ENCODE measurements around the gene FCAMR.
A peak's percentile ranks its signal among the peaks of the same experiment; 100 is the strongest.

Gene FCAMR

DNA sequence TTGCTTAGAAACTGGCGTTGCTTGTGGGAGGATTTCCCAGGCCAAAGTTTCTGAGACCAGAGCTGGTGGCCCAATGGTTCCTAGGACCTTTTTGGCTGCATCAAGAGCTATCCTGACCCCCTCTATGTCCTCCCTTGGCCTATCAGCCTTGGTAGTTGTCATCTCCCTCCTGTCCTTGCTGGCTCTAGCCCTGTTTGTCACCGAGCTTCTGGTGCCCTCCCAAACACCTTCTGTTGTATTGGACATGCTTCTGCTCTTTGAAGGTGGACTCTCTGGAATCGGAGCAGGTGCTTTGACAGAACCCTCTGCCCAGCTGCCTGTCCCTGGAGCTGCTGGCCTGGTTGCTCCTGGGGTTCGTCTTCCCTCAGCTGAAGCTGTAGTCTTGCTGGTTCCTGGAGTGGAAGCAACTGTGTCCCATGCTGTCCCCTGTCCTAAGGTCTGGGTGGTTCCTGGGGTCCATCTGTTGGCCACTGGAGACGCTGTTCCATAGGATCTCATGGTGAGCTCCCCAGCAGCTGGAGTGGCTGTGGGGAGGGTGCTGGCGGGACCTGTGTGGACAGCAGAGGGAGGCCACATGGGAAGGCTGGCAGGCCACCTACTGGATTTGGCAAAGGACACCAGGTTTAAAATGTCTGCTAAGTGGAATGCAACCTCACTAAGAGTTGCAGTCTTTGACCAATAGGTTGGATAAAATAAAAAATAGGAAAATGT lies 9.4 kb downstream of the FCAMR start:
- no peak for DNase-seq (ENCODE audit: low spot score)

GRCh38 chr1:206958144-206958543 lies 12.1 kb downstream of the FCAMR start:
- DNase-seq (ENCODE audit: low spot score) = no peak

GRCh38 chr1:206957639-206958038 lies 12.6 kb downstream of the FCAMR start:
- DNase-seq (ENCODE audit: low spot score) = no peak

DNA sequence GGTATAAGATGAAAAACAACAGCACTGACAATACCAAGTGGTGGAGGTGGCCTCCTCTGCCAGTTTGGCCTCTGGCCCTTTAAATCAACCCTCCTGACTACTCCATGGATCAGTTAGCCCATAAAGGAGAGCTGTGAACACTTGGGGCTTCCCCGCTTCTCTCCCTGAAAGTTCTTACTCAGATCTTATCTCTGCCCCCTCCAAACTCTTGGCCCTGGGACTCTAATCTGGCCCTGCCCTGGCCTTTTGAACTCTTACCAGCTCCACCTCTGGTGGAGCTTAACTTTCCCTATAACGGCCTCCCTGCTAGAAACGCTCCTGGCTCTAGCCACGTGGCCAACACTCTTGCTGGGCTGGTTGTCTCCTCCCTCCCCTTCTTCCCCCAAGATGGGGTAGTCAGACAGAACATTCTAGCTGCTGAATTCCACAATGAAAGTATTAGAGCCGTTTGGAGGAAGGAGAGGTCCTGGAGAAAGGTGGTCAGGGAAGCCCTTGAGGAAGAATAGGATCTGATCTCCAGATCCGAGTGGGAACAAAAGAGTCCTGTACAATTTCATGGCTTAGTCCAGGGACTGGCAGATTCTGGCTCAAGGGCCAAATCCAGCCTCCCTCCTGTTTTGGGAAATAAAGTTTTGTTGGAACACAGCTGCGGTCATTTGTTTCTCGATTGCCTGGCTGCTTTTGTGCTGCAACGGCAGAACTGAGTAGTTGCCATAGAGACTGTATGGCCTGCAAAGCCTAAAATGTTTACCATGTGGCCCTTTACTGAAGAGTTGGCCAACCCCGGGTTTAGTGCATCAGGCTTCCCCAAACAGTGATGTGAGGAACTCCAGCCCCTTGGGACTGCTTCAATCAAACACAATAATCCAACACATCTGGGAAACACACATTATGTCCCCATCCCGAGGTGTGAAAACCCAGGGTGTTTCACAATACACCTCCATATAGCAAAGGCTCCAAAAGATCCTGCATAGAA lies 14.5 kb downstream of the FCAMR start:
- no peak for DNase-seq (ENCODE audit: low spot score)

DNA sequence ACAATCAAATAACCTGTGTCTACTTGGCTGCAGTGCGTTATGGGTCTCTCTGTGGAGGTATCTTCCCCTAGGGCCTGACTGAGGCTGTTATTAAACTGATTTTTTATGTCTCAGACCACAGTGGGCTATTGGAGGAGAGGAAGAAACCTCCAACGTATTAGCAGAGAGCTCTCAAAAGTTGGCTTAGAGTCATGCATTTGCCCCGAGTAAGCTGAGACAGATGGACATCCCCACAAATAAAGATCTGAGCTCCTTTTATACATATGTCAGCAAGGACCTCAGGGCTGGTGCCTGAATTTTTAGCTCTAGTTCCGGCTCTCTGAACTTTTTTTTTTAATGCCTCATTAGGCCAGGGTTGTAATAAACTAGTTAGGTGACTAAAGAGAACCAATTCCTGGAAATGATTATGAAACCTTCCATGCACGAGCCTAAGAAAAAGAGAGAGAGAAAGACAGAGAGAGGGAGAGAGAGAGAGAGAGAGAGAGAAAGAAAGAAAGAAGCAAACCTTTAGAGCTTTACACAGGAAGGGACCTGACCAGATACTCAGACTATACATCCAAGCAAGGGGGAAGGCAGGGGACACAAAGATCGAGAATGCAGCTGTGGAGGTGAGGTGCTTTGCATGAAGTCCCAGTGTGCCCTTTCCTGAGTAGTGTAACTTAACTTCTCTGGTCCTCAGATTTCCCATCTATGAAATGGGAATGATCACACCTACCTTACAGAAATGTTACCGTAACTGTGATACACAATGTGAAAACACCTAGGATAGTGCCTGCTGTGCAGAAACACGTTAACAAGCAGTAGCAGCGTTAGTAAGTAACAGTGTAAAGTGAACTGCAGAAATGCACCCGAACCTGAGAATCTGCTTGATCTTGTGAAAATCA lies 15.6 kb downstream of the FCAMR start:
- DNase-seq (ENCODE audit: low spot score) = no peak

DNA sequence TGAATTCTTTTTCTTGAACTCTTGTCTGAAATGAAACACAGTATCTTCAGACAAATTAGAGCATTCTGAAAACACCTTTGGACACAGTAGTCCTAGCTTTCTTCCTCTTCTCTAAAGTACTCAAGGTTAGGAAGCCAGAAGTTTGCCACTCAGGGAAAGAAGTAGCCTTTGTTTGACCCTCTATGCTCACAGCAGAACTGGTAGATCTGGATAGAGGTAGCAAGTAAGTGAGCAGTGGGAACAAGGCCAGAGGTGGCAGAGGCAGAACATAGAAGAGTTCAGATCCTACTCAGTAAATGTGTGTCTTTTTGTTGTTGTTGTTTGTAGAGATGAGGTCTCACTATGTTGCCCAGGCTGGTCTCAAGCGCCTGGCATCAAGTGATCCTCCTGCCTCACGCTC lies 16.6 kb downstream of the FCAMR start:
- no peak for DNase-seq (ENCODE audit: low spot score)

- peak; percentile 63 for DNase-seq (ENCODE audit: low spot score)
Observed at GRCh38 chr1:206953126-206953525, 17.1 kb downstream of the FCAMR start.

DNA sequence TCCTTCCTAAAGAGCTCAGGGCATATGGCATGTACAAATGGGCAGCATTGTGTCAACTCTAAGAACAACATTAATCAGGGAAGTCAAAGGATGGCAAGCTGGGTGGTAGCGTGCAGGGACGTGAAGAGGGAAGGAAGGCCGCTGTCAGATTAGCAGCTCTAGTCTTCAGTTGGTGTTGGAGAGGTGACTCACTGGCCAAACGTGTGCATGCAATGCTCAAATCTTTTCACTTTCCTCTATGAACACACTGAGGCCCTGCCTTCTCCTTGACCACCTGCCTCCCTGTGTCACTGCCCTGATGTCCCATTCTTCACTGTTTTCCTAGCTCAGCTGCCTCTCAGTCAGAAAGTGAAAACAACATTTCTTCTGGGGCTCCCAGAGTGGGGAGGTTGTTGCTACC lies 18.1 kb downstream of the FCAMR start:
- peak; percentile 61 for DNase-seq (ENCODE audit: low spot score)

GRCh38 chr1:206951318-206952100 lies 18.8 kb downstream of the FCAMR start:
- peak; percentile 67 for DNase-seq (ENCODE audit: low spot score)

DNA sequence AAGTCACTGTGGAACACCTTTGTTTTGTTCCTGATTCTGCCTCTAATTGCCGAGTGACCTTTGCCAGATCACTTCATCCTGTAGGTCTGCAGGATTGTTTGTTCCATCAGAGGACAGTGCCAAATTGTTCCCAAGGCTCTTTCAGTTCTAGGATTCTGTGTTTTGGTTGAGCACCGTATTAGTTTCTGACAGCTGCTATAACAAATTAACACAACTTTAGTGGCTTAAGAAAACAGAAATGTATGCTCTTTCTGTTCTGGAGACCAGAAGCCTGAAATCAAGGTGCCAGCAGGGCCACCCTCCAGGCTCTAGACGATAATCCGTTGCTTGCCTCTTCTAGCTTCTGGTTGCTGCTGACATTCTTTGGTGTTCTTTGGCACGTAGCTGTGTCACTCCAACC lies 20.6 kb downstream of the FCAMR start:
- DNase-seq (ENCODE audit: low spot score) = no peak

DNA sequence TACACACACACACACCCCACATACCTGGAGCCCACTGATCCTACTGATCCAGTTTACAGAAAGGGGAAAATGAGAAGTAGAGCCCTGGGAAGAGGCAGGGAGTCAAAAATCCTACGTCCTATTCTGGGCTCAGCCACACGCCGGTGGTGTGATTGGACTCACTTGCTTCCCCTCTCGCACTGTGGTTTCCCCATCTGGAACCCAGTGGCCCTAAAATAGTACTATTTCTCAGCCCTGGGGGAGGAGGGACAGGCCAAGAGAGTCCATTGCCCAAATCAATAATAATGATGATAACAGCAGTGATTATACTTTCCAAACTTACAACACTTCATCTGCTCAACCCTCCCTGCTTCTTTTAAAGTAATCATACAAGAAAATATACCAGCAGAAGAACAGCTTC lies 21.1 kb downstream of the FCAMR start:
- no peak for DNase-seq (ENCODE audit: low spot score)

- DNase-seq (ENCODE audit: low spot score) = no peak
Observed at GRCh38 chr1:206947255-206947654, 23.0 kb downstream of the FCAMR start.

GRCh38 chr1:206946261-206946660 lies 24.0 kb downstream of the FCAMR start, which contains the start of gene PIGR:
Gene PIGR, minus strand, starts transcription at chr1:206946466. Its CDS starts 5,935 bp downstream, at chr1:206940531.
- DNase-seq (ENCODE audit: low spot score) = no peak

DNA sequence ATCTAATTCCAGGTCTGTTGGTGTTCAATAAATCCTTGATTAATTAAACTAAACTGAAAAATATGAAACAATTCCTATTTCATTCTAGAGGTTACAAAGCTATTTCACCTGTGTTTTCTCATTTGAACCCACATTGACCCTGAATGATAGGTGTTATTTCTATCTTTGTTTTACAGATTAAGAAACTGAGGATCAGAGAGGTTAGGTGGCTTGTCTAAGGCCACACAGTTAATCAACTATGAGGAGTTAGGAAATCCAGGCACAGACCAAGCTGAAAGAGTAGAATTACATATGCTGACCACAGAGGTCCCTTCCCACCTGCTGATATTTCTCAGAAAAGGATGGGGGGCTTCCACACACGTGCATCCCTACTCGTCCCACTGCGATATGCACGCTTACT lies 24.5 kb downstream of the FCAMR start:
- no peak for DNase-seq (ENCODE audit: low spot score)

DNA sequence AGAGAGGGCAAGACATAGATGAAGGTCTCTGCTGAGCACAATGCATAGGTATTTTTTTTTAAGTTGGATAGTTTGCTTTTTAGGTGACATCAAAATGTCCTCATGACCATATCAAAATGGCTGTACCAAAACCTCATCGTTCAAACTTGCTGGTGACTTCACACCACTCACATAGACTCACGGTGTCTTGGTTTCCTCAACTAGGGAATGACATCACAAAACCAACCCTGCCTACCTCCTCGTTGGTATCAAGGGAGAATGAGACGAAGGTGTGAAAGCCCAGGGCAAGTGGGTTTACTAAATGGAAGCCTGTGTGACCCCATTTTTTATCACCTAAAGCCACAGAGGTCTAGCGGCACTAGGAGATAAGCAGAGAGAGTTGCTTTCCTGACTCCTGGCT lies 25.6 kb downstream of the FCAMR start:
- DNase-seq (ENCODE audit: low spot score) = no peak

GRCh38 chr1:206941766-206942418 lies 28.4 kb downstream of the FCAMR start:
- DNase-seq (ENCODE audit: low spot score) = peak; percentile 39

- DNase-seq (ENCODE audit: low spot score) = no peak
Observed at GRCh38 chr1:206940588-206940936, 29.7 kb downstream of the FCAMR start.

- DNase-seq (ENCODE audit: low spot score) = no peak
Observed at GRCh38 chr1:206939841-206940587, 30.2 kb downstream of the FCAMR start.

GRCh38 chr1:206939131-206939530 lies 31.1 kb downstream of the FCAMR start:
- no peak for DNase-seq (ENCODE audit: low spot score)

- DNase-seq (ENCODE audit: low spot score) = no peak
Observed at GRCh38 chr1:206937425-206937824, 32.8 kb downstream of the FCAMR start.
